Measurements from ENCODE around the gene GLB1L3.
"Not testable (repeated sequence)": the region's sequence is repeated elsewhere in the genome, so short reads cannot be mapped to it uniquely, and the experiment has no call there.

Gene GLB1L3

DNA sequence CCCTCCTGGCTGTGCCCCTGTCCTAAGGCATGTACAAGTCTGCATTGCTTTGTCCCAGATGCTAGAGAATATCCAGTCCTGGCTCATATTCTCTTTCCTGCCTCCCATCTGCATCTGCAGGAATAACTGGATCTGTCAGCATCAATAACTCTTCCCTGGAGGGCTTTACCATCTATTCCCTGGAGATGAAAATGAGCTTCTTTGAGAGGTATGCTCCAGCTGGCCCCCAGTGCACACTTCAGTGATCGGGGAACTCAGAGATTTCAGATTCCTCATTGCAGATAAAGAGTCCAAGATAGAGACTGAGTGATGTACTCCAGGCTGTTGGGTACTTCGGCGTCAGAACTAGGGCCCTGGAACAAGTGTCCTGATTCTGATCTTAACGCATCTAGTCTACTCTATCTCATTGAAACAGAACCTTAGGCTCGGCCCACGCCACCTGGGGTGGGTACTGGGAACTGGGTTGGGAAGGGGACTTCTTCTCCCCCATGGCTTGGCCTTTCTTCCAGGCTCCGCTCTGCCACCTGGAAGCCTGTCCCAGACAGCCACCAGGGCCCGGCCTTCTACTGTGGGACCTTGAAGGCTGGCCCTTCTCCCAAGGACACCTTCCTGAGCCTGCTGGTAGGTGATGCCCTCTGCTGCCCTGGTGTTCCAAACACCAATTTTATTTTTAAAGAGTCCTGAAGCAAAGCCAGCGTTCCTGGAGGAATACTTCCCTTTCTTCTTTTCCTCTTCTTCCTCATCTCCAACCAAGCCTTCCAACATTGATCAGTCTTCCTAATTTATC, 37.8 kb downstream of the GLB1L3 start:
- no peak for DNase-seq (ENCODE audit: low read depth)

DNA sequence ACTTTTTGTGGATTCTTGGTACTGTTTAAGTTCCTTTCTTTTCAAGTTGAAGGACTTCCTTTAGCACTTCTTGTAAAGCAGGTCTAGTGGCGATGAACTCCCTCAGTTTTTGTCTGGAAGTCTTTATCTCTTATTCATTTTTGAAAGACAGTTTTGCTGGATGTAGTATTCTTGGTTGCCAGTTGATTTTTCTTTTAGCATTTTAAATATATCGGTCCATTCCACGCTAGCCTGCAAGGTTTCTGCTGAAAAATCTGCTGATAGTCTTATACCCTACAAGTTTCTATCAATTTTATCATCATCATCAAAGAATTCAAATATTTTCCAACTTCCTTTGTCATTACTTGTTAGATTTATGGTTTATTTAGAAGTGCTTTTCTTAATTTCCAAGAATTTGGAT, 40.9 kb downstream of the GLB1L3 start:
- DNase-seq (ENCODE audit: low read depth), result no peak

DNA sequence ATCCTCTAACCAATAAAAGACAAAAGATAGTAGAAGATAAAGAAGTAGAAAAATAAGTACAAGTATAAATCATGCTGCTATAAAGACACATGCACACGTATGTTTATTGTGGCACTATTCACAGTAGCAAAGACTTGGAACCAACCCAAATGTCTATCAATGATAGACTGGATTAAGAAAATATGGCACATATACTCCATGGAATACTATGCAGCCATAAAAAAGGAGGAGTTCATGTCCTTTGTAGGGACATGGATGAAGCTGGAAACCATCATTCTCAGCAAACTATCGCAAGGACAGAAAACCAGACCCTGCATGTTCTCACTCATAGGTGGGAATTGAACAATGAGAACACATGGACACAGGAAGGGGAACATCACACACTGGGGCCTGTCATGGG, 45.2 kb downstream of the GLB1L3 start:
- not testable (repeated sequence) for DNase-seq (ENCODE audit: low read depth)

DNA sequence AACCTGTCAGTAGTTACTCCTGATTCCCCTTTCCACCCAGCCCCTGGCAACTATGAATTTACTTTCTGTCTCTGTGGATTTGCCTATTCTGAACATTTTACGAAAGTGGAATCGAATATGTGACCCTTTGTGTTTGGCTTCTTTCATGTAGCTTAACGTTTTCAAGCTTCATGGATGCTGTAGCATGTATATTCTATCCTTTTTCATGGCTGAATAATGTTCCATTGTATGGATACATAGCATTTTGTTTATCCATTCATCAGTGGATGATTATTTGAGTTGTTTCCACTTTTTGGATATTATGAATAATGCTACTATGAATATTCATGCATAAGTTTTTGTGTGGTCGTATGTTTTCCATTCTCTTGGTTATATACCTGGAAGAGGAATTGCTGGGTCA, 46.4 kb downstream of the GLB1L3 start:
- DNase-seq (ENCODE audit: low read depth), result no peak

DNA sequence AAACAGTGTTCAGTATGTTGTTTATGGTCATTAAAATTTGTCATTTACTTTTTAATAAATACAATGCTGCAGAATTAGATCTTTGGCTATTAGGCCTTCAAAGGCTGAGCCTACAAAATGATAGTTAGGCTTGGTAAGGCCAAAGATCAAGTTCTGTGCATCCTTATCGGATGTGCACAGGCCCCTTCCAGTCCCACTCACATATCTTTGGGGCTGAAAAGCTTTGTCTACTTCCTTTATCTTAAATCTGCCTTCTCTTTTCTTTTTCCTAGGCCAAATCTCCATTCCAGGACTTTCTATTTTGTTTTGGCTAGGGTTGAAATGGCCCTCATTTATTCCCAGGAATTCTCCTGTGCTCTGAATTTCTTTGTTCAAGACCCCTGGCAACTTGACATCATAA, 52.3 kb downstream of the GLB1L3 start:
- no peak for DNase-seq (ENCODE audit: low read depth)

DNA sequence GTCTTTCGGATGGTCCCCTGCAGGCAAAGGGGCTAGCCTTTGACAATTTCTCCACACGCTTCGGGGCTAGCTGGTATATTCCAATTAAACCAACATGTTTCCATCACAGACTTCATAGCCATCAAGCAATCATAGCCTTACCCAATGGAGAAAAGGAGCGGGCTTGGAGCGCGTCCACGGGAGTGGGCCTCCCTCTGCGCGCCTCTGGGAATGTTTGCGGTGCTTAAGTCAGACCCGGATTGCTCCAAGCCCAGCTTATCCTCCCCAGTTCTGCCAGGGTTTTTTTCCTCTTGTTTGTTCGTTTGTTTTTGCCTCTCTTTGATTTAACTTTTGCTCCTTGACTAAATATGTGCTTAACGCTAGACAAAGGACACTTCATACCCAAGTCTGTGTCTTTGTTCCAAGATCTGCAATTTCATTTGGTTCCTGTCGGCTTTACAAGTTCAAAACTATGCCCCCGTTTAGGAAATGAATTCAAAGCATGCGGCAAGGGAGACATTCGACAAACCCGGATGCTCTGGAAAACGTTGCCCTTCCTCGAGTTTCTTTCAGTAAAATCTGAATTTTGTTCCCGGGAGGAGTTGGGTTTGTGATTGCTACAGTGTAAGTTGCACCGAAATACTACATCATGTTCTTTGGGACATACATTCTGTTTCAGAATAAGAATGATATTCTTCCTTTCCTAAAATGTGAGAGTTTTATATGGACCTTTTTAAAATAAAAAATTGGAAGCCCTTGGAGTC, 54.6 kb downstream of the GLB1L3 start:
- DNase-seq (ENCODE audit: low read depth), result no peak

DNA sequence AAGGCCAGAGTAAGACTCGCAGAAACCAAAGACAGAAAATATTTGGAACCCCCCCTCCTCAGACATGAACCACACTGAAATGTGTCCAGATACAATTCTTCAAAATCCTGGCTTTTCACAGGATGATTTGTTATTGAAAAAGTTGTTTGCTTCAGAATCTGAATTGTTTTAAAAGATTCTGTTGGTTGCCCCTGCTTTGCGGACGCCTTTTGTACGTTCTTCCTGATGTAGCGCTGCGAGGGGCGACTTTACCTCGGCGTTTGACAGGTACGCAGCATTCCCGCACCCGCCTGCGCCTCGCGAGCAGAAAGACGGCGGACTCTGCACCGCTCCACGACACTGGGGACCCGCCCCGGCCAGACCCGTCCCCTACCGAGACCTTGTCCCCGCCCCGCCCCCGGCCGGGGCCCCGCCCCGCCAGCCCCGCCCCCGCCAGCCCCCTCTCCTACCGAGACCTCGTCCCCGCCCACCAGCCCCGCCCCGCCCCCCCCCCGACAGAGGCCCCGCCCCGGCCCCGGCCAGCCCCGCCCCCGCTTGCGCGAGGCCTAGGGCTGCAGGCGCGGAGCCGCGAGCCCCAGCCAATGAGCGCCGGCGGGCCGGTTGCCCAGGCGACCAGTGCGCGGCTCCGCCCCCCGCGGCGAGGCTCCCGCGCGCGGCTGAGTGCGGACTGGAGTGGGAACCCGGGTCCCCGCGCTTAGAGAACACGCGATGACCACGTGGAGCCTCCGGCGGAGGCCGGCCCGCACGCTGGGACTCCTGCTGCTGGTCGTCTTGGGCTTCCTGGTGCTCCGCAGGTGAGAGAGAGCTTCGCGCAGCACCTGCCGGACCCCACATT, 55.4 kb downstream of the GLB1L3 start, which contains the start of gene GLB1L2:
Gene GLB1L2 (plus strand): TSS at position 635 of the 835 bp plus-strand sequence. CDS start 74 bp downstream, at position 709.
- DNase-seq (ENCODE audit: low read depth), result no peak

DNA sequence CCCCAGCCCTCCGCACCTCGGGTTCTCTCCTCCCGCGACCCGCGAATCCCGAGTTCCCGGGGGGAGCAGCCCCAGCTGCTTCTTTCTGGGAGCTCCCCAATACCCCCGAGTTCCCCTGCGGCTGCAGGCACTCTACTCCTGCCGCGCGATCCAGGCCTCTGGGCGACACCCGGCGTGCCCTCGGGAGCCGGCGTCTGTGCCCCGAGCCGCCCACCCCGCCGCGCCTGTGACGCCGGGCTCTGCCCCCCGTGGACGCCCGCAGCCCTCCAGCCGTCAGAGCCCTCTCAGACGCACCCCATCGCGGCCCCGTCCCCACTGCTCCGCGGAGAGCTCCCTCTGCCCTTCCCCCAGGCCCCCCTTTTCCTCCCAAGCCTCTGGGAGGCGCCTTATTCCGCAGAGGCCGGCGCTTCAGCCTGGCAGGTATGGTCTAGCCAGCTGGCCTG, 56.0 kb downstream of the GLB1L3 start:
- no peak for DNase-seq (ENCODE audit: low read depth)

DNA sequence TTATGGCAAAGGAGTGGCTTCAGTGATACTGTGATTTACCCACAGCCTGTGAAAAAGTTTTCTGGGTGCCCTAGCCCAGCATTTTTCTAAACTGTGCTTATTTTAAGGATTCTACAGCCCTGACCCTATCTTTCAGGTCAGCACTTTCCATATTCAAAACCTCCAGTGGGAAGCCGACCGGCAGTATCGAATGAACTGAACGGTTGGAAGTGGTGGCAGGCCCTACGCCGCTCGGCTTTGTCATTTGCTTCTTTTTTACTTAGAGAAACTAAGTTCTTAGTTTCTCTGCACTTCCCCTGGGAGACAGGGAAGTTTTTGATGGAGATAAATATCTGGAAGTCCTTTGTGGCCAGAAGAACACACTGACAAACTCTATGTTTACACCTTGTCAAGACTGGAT, 56.6 kb downstream of the GLB1L3 start:
- no peak for DNase-seq (ENCODE audit: low read depth)

DNA sequence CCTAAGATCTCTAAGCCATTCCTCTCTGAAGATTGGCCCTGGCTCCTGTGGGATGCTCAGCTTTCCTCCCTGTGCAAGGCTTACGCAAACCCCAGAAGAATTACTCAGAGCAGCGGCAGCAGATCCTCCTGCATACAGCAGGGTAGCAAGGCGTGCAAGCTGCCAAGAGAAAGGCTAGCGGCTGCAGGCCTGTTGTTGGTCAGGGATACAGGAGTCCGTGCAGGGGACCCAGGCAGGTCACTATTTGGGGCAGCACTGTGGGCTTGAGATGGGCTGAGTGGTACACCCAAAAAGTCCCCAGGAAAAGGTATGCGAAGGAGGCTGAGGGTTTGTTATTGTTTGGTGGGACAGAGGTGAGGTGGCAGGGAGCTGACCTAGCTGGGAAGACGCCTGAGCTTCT, 57.1 kb downstream of the GLB1L3 start:
- no peak for DNase-seq (ENCODE audit: low read depth)

DNA sequence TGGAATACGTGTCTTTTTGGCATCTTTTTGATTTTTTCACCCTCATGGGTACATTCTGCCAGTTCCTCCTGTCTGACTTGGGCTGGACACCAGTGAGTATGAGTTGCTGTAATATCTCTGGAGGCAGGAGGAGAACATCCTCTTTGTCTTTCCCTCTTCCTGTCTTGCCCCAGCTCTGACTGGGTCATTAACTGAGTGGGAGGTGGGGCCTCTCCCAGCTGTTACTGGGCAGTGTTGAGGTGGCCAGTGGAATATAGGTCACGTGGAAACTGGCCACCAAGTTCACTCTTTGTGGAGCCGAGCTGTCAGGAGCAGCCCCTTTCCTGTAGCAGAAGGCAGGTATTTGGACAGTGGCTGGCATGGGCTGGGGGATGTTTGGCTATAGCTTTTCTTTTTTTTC, 57.8 kb downstream of the GLB1L3 start:
- no peak for DNase-seq (ENCODE audit: low read depth)

DNA sequence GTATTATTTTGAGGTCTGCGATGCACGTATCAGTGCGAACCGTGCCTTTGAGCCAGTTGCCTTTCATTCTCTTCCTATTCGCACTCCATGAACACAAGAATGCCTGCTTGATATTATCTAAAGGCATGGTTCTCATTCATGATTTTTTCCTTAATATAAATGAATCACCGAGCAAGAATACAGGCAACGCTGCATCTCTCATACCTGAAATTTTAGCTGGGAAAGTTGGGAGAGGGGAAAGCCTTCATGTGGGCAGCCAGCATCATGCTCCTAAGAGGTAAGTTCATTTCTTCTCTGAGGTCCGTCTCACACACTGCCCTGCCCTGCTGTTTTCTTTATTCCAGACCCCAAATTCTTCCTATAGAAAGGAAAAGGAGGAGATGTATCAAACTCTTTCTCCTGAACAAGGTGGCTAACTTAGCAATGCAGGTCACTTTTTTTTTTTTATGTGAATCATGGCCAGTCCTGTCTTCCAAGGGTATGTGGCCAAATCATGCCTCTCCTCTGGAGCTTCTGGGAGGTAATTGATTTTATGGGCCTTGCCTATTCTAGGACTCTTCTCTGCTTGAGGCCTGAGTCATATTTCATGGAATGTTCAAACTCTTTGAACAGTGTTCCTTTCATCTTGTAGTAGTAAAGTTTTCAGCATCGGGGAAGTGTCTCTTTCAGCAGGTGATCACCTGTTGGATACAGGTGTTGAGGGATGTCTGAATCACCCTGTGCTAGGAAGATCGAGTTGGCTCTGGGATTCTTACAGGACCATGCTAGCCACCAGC, 58.8 kb downstream of the GLB1L3 start:
- no peak for DNase-seq (ENCODE audit: low read depth)

DNA sequence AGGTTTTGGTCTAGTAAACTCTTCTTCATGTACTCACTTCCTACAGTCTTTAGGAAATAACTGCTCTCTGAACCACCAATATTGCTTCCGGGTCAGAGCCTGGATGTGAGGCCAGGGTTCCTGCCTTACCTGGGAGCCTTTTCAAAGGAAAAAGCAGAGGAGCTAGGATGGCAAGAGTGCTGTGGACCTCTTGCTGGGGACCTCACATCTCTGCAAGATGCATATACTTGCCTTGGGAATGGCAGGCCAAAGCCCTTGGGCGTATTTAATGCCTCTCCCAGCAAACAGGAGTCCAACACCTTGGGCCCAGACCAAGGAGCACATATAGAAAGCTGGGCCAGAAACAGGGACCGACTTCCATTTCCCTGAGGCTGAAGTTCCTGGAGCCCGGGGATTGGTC, 60.9 kb downstream of the GLB1L3 start:
- DNase-seq (ENCODE audit: low read depth), result no peak

DNA sequence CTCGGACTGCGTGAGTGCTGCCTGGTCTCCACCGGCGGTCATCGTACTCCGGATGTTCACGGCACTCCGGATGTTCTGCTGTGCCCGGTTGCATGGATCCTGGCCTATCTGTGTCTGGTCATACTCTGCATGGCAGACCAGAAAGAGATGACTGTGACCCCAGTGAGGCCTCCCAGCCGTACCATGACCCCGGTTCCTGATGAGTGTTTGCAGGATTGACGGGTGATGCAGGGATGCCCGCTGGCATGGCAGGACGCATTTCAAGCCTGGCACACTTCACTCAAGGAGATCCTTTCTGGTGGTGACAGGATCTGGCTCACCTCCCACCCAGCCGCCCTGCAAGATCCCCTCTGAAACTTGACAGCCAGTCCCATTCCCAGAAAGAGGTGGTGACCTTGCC, 61.9 kb downstream of the GLB1L3 start:
- DNase-seq (ENCODE audit: low read depth), result no peak

DNA sequence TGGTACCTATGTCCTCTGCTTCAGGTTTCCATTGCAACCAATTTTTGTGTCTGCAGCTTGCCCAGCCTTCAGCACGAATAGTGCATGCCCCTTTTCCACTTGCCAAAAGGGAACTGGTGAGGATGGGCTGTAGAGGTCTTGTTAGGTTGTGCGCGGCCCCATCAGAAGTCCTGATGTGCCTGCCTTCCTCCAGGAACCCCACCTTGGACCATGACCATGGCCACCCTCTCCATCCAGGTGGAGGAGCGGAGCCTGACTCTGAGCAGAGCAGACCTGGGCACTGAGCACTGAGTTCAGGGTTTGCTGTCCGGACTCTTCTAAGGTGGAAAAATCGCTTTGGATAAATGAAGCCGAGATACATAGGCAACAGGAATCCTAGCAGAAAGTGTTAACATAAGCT, 62.5 kb downstream of the GLB1L3 start:
- no peak for DNase-seq (ENCODE audit: low read depth)

DNA sequence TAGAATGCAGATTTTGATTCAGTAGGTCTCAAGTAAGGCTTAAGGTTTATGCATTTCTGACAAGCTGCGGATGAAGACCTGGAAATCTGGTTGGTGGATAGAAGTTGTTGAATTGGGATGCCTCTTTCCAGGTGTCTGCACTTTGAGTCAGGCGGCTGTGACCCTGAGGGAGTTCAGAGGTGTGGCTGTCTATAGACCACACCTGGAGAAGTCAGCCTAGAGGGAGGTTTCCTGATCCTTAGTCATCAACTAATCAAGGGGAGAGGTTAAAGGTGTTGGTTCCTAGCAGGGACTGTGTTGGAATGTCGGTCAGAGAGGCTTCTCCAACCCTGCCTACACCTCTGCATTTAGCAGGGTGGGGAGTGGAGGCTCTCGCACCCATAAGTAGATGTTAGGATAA, 63.6 kb downstream of the GLB1L3 start:
- DNase-seq (ENCODE audit: low read depth), result no peak

DNA sequence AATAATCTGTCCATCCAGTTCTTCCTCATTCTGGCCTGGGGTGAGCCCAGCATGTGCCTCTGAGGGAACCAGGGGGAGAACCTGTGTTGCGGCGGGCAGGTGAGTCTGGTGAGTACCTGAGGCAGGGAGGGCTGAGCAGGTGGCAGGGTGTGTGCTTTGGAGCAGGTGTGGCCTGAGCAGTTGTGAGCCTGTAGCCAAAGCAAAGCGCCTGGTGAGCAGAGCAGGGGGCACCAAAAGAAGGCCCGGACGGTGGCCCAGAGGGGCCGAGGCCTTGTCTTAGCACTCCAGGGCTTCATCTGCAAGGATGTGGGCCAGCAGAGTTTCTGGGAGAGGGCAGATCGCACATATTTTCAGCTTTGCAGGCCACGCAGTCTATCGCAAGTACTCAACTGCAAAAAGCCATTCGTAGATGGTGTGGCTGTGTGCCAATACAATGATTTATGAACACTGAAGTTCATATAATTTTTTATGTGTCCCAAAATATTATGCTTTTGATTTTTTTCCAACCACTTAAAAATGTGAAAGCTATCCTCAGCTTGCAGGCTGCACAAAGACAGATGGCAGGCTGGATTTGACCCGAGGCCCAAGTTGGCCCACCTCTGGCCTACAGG, 64.3 kb downstream of the GLB1L3 start:
- DNase-seq (ENCODE audit: low read depth), result no peak

DNA sequence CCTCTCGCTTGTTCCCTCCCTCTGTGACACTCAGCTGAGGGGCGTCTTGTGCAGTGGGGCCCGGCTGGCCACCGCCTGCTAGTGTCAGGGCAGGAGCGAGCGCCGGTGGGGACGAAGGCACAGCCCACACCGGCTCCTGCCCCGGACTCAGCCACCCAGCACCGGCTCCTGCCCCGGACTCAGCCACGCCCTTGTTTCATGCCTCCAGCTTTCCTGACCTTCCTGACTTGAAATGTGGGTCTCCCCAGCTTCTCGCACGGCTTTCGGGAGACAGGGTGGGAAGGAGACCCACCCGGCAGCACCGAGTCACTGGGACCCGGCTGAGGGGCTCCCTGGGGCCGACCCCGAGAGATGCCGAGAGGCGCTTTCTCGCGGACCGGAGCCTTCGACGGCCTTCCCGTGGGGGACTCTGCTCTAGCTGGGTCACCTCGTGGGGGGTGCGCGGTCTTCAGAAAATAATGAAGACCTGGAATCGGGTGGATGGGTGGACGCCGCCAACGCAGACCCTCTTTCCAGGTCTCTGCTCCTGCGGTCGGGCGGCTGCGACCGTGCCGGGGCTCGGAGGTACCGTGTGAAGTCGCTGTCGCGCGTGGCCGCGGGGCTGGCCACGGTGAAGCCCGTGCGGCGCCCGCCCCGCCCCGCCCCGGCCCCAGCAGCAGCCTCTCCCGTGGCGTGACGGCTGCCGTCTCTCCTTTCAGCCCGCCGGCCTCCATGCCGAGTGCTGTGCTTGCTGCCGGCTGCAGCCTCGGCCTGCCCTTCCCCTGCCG, 65.8 kb downstream of the GLB1L3 start:
- no peak for DNase-seq (ENCODE audit: low read depth)

DNA sequence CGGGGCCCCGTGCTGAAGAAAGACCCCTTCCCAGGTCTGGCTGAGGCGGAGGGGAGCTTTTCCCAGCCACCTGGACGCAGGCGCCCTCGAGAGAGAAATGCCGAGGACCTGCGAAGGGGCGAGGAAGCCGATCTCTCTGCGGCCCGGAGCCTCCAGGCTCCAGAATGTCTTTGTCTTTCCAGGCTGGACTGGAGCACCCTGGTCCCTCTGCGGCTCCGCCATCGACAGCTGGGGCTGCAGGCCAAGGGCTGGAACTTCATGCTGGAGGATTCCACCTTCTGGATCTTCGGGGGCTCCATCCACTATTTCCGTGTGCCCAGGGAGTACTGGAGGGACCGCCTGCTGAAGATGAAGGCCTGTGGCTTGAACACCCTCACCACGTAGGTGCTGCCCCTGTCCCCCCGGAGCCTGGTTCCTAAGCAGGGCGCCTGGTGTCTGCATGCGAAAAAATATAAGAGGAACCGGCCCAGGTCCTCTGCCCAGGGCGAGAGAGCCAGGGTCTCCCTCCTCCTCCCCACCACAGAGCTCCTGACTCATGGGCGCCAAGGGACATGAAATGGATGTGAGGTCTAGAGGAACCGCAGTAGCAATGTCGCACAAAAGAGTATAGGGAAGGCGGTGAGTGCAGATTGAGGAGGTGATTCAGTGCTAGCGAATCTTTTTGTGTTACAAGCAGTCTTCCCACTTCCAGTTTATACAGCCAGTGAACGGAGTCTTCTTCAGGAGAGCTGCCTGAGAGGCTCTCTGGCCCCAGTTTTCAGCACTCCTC, 66.6 kb downstream of the GLB1L3 start:
- DNase-seq (ENCODE audit: low read depth), result no peak

DNA sequence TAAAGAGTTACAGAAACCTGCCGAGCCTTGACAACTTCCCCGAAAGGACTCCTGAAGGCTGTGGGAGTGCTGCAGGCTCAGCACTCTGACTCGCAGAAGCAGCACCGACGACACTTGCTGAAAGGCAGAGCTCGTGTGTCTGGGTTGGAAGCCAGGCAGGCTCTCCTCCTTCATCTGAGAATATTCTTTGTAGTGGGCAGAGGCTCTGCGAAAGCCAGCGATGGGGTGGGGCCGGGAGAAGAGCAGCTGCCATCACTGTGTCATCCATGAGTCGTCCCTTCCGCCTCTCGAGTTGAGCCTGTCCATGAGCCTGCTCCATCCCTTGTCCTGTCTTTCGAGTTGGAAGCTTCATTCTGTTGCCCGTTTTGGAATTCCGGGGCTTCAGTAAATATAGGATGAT, 67.5 kb downstream of the GLB1L3 start:
- DNase-seq (ENCODE audit: low read depth), result no peak

Data from HS-27A (cell line).